HG03025 (cell line): ENCODE results near the gene DHX8.

Source experiments
- ATAC-seq: cut with Tn5 transposase; IDR thresholded peaks from one replicate; pipeline ENCODE4 v1.9.1; 2021; ENCODE audit warnings: mild to moderate bottlenecking, moderate library complexity; ENCODE audit not compliant: unreplicated experiment, low FRiP score

DHX8 gene

GRCh38 chr17:43543771-43544575 is 60.2 kb downstream of the DHX8 start:
- ATAC-seq, result no peak

- ATAC-seq, result no peak
These were observed 61.5 kb downstream of the DHX8 start for GRCh38 chr17:43545383-43545632.

- no peak for ATAC-seq
These were observed 62.8 kb downstream of the DHX8 start, which contains the start of gene ETV4 for GRCh38 chr17:43546319-43547188. Gene ETV4 (minus strand): TSS chr17:43546340. CDS start chr17:43545617, 723 bp downstream.

- ATAC-seq, result no peak
These were observed 63.4 kb downstream of the DHX8 start for GRCh38 chr17:43547189-43547550.

- no peak for ATAC-seq
These were observed 64.0 kb downstream of the DHX8 start for GRCh38 chr17:43547659-43548256.

- no peak for ATAC-seq
These were observed 65.1 kb downstream of the DHX8 start for GRCh38 chr17:43548689-43549379.

GRCh38 chr17:43549496-43549895 is 65.7 kb downstream of the DHX8 start:
- no peak for ATAC-seq

- ATAC-seq, result no peak
These were observed 67.0 kb downstream of the DHX8 start for GRCh38 chr17:43550754-43551153.

- ATAC-seq, result no peak
These were observed 68.6 kb downstream of the DHX8 start for GRCh38 chr17:43552229-43552837.

GRCh38 chr17:43553573-43553972 is 69.8 kb downstream of the DHX8 start:
- no peak for ATAC-seq

- ATAC-seq, result no peak
These were observed 71.1 kb downstream of the DHX8 start for GRCh38 chr17:43554857-43555256.

GRCh38 chr17:43556292-43556691 is 72.5 kb downstream of the DHX8 start:
- no peak for ATAC-seq

GRCh38 chr17:43558805-43559160 is 75.0 kb downstream of the DHX8 start:
- no peak for ATAC-seq

- no peak for ATAC-seq
These were observed 75.5 kb downstream of the DHX8 start for GRCh38 chr17:43559161-43559816.

GRCh38 chr17:43560461-43561427 is 77.0 kb downstream of the DHX8 start:
- ATAC-seq, result no peak

GRCh38 chr17:43562679-43563599 is 79.2 kb downstream of the DHX8 start:
- no peak for ATAC-seq

- ATAC-seq, result no peak
These were observed 80.1 kb downstream of the DHX8 start for GRCh38 chr17:43563600-43564594.
